HG03558 (cell line): Measurements from ENCODE around the gene ANKRD55.
"Not testable (repeated sequence)": the region's sequence is repeated elsewhere in the genome, so short reads cannot be mapped to it uniquely, and the experiment has no call there.

Experiments
- ATAC-seq: cut with Tn5 transposase; IDR thresholded peaks from one replicate; pipeline ENCODE4 v1.9.1; 2021; ENCODE audit warnings: moderate number of reproducible peaks; ENCODE audit not compliant: unreplicated experiment; ENCODE audit errors: extremely low read depth

The ANKRD55 gene

DNA sequence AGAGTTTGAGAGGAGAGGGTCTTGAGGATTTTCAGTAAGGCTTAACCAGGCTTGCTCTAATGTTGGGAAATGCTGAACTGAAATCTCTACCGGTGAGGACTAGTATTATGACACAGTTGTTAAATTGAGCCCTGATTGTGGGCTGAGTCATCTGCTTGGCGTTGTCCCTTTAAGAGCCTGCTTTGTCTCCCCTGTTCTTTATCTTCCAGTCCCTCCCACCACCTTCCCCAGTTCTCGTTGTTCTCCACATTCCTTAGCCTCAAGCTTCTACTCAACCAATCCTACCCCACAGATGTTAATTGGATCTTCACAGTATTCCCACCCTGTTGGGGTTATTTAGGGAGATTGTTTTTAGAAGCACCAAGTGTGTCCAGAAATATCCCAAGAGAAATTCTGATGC is 57.6 kb downstream of the ANKRD55 start:
- no peak for ATAC-seq

DNA sequence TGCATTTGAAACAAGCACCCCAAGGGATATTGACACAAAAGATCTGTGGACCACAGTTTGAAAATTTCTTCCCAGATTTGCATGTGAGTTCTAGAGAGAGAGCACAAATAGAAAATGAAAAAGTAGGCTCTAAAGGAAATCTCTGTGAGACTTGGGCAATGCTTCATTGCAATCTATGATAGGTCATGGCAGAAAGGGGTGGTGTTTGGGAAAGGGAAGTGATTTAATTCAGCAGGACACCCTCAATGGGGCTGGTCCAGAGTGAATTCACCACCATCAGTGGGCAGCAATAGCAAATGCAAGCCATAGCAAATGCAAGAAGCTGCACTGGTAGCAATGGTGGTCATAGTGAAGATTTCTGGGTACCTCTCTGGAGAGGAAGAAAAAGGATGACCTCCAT is 58.1 kb downstream of the ANKRD55 start:
- ATAC-seq, result no peak

DNA sequence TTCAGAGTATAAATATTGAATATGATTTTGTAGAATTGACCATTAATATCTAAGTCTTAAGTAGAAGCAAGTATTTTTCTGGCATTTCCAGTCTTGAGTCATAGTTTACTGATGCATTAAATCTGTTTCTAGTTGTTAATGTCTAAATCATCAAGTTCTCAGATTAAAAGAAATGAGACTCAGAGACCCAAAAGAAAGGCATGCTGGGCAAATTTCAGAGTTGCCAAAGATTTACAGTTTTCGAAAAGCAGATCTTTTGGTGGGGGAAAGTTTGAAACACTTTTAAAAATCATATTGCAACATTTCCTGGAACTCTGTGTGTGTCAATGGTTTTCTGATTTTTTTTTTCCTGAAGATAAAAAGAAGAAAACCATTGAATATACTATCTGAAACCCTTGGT is 60.9 kb downstream of the ANKRD55 start:
- ATAC-seq, result no peak

DNA sequence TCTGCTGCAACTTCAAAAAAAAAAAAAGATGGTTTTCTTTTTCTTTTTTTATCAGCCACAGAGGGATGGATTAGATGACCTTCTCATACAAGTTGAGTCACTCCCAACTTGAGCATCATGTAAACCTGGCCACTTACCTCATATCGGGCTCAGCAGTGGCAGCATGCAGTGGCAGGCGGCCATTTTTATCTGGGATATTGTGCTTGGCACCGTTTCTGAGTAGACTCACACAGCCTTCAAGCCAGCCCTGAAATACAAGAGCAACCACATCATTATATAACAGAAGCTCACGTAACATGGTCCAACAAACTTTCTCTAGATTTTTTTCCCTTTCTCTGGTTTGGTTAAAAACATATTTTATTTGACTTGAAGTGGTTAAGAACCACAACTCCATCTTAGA is 62.6 kb downstream of the ANKRD55 start:
- no peak for ATAC-seq

DNA sequence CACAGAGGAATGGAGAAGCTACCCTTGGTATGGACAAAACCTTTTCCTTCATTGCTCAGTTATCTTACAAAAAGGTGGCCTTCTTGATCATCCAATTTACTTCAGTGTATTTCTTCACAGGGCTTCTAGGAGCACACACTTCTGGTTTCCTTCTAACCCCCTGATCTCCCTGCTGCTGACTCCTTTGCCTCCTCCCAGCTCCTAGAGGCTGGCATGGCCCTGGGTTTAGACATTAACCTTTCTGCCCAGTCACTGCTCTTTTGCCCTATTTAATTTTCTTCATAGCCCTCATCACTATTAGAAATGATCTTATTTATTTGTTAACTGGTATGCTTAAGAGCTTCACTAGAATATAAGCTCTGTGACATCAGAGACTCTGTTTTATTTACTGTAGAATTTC is 63.2 kb downstream of the ANKRD55 start:
- ATAC-seq, result no peak

DNA sequence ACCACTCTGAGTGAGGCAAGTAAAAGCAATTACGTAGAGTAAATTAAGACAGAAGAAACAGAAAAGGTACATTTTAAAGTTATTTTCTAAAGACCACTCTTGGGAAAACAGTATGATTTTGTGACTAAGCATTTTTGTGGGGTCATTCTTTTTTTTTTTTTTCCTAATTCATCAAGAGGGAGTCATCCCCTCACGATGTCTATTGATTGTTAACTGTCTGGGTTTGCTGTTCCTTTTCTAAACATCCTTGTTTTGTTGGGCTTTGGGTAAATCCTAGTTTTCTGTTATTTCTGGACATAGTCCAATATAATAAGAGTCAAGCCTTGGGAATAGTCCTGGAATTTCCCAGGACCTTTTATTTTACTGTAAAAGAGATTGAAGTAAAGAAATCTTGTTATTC is 63.8 kb downstream of the ANKRD55 start:
- ATAC-seq, result no peak

DNA sequence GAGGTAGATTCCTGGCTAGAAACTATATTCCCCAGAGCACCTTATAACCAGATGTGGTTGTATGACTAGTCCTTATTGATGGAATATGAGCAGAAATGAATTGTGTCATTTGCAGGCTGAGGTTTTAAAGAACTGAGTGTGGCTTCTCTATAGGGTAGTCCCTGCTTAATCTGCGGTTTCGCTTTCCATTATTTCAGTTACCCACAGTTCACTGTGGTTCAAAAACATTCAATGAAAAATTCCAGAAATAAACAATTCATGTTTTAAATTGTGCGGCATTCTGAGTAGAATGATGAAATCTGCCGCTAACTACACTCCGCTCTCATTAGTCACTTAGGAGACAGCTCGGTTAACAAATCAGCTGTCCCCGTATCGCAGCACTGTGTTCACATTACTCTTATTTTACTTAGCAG is 65.1 kb downstream of the ANKRD55 start:
- no peak for ATAC-seq

DNA sequence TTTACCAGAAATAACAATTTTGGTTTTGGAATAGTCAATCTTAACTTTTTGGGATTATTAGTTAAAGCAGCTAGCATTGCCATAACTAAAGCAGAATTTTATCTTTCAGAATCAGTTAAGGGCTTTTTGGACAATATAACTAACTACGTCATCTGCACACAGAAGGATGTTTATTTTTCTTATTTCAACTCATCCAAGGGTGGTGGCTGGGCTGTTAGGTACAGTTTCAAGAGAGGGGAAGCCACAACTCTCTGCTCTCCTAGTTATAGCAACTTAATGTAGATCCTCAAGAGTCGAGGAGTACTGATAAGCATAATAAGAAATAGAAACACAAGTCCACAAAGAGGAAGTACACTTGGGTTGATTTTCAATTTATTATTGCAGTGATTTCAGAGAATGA is 65.6 kb downstream of the ANKRD55 start:
- no peak for ATAC-seq

DNA sequence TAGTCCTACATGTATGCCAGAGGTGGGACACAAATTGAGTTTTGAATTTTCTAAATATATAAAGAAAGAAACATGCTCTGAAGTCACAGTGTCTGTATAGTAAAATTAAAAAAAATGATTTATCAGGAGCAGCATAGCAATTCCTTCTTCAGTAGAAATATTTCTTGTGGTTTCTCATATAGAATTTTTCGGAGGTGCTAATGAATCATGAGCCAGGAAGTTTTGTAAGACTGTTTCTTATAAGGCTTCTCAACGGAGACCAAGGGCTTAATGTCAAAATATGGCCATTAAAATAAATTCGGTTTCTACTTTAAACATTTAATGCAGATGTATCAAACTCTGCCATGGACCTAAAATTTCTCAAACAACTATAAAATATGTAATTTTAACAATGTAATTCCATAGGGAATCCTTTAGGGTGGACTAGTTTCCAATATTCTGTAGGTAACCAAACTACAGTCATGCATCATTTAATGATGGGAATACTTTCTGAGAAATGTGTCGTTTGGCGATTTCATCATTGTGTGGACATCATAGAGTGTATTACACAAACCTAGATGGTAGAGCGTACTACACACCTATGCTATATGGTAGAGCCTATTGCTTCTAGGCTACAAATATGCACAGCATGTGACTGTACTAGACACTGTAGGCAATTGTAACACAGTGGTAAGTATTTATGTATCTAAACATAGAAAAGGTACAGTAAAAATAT is 66.3 kb downstream of the ANKRD55 start:
- no peak for ATAC-seq

DNA sequence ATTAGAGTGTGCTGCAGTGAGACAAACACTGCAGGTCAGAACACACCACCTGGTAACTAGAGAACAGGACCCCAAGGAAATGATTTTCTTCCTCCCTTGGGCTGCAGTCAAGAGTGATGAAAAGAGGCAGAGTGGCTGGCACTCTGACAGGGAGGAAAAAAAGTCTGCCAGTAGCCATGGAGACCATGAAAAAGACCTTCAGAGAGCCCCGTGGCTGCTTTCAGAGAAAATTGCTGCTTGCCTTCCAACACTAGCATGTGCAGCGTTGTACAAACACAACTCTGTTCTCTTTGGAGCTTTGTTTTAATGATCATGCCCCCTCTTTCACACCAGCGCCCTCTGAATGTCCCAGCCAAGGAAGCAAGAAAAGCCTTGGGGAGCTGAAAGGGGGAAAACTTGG is 68.8 kb downstream of the ANKRD55 start:
- no peak for ATAC-seq

DNA sequence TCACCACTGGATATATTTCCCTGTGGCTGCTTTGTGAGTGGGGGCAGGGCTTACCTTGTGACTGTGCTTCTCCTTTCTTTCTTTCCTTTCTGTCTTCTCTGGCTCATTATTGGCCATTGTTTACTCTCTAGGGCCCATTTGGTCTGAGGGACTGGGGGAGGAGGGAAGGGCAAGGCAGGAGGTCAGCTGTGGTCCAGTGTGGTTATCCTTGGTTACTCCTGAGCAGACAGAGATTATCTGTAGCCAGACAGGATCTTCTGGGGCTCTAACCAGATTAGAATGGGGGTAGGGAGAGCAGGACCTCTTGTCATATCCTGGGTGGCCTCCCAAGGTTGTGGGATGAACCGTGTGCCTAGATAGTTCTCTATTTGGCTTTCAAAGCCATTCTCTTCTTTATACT is 71.2 kb downstream of the ANKRD55 start:
- ATAC-seq, result no peak

DNA sequence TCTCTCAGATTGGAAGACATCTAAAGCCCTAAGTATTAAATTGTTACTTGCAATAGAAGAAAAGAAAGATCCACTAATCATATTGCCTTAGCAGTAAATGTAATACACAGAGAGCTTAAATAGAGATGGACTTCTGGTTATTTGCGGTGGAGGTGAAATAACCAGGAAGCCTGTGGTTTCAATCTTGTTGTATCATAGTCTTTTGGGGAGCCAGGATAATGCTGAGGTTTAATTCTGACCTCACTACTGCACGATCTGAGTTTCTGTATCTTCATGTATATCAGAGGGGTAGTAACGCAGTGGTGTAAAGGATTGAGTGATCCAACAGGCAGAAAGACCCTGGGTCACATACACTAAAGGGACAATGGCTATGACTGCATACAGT is 71.7 kb downstream of the ANKRD55 start:
- ATAC-seq, result no peak

DNA sequence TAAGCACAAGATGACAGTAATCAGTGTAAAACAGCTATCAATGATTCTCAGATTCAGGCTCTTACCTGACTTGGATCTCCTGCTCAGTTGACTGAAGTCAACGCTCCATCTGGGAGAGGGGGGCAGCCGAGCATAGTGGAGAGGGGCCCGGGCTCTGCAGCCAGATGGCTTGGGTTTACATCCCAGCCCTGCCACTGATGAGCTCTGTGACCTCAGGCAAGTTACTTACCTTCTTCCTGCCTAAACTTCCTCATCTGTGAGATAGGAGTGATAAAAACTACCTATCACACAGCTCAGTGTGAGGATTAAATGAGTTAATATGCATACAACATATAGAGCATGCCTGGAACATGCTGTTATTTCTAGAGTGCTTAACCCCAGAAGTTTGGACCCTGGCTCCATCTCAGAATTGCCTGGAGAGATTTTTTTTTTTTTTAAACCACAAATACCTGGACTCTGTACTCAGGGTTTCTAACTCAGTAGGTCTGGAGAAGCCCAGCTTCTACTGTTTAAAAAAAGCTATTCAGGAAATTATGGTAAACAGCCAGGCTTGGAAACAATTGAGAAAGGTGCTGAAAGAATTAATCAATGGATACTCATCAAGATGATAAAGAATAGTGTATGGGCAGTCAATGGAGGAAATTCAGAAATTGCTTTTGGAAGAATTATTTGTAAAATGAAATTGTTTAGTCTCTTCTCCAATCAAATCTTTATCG is 72.2 kb downstream of the ANKRD55 start:
- ATAC-seq, result no peak

DNA sequence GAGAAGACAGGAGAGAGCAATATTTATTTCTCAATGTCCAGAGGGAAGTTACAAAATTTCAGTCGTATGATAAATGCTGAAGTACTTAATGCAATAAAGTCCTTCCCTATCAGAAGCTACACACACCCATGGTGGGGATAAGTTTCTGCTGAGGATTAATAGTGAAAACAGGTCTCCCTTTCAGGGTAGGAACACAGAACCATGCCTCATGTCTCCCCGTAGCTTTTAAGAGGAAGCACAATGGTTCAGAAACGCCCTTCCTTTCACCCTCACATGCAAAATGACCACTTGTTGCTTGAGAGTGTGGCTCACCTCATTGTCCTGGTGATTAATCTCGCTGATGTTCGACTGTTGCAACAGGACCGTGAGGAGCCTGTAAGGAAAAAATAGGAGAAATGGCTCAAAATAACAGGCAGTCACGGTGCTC is 73.6 kb downstream of the ANKRD55 start:
- ATAC-seq, result no peak

DNA sequence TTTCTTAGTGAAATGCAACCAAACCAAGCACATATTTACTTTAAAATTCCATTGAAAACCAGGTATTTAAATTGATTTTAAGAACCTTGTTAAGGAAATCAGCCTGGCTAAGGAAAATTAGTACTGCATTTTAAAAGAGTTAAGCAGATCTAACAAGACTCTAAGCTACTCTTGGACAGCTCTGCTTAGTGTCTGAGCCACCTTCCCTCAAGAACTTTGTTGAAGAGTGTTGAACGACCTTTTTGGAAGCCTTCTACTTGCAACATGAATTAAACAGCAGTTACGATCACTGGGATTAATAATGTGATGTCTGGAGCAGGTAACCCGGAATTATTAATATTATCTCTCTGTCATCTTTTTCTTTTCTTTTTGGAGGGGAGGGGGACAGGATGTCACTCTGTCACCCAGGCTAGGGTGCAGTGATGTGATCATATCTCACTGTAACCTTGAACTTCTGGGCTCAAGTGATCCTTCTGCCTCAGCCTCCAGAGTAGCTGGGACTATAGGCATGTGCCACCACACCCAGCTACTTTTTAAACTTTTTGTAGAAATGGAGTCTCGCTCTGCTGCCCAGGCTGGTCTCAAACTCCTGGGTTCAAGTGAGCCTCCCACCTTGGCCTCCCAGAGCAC is 74.7 kb downstream of the ANKRD55 start:
- ATAC-seq, result no peak

DNA sequence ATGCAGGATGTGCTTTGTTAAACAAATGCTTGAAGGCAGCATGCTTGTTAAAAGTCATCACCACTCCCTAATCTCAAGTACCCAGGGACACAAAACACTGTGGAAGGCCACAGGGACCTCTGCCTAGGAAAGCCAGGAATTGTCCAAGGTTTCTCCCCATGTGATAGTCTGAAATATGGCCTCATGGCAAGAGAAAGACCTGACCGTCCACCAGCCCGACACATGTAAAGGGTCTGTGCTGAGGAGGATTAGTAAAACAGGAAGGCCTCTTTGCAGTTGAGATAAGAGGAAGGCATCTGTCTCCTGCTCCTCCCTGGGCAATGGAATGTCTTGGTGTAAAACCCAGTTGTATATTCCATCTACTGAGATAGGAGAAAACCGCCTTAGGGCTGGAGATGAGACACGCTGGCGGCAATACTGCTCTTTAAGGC is 75.9 kb downstream of the ANKRD55 start:
- ATAC-seq, result not testable (repeated sequence)

DNA sequence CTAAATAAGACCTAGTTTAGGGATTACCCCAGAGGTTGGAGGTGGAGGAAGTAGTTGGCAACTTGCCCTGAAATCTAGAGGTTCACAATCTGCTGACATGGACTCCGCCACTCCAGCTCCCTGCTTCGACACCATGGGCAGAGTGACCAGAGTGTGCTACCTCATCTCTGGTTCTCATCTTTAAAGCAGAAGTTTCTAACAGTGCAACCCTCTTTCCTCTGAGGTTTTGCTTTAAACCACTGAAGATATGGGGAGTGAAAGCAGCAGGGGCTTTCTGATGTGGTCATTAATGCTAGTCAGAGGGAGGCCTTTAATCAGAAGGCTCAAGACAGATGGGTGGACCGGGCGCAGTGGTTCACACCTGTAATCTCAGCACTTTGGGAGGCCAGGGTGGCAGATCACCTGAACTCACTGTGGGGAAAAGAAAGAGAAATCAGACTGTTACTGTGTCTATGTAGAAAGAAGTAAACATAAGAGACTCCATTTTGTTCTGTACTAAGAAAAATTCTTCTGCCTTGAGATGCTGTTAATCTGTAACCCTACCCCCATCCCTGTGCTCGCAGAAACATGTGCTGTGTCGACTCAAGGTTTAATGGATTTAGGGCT is 76.4 kb downstream of the ANKRD55 start:
- ATAC-seq, result peak; percentile 39

DNA sequence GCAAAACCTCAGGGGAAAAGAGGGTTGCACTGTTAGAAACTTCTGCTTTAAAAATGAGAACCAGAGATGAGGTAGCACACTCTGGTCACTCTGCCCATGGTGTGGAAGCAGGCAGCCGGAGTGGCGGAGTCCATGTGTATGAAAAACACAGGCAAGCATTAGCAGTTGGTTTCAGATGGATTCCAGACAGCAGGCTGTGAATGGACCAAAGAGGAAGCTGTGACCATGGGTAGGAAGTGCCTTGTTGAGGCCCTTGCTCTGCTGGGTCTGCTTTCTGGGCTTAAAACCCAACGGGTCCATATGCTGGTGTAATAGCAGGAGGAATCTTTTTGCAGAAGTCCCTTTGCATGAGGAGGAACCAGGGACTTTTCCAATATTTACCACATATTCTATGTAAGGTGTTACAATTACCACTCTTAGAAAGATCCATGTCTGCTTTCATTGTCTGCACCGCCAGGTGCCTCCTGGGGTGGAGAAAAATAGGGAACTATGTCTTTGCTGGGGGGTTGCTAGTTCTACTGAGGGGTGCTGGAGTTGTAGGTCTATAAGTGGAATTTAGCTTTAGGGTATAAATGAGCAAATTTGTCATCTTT is 77.0 kb downstream of the ANKRD55 start:
- no peak for ATAC-seq

DNA sequence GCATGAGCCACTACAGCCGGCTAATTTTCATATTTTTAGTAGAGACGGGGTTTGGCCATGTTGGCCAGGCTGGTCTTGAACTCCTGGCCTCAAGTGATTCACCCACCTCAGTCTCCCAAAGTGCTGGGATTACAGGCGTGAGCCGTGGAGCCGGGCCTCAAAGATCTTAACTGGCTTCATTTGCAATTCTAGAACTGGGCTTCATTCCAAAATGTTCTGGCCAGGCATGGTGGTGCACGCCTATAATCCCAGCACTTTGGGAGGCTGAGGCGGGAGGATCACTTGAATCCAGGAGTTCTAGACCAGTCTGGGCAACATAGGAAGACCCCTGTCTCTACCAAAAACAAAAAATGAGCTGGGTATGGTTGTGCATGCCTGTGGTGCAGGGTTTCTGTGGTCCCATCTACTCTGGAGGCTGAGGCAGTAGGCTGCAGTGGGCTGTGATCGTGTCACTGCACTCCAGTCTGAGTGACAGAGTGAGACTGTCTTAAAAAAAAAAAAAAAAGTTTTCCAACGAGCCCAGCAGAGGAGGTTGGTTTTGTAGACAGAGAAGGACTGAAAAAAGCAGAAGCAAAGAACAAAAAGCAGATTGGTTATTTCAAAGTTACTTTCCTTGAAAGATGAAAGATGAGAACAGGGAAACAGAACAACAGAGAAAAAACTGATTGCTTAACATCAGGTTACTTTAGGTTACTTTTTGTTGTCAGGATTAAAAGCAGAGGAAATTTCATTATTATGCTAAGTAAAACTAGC is 78.2 kb downstream of the ANKRD55 start:
- no peak for ATAC-seq

DNA sequence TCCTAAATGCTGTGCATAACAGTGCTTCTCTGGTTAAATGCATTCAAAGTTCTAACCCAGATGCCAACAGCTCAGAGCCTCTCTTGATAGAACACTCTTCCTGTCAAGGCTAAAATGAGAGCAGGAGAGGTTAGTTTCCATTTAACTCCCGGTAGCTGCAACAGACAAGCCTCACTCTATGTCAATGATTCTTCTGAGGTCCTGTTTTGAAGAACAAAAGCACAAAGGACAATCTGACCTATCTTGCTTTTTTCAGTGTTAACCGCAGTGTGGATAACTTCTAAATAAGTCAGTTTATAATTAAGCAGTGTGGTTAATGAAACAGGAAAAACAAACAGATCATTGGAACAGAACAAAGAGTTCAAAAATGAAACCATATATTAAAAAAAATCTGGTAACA is 80.7 kb downstream of the ANKRD55 start:
- ATAC-seq, result no peak
